Stimulated activated CD4-positive, alpha-beta T cell treated with anti-CD3 and anti-CD28 coated beads, Interleukin-2, amount 100 ng/mL, for 24 hours (primary cell): ENCODE measurements around the gene TJP3.

Source experiments
- DNase-seq, 2 donors: peaks; one replicate each; pipeline ENCODE4 v3.0.0-alpha.2; 2020

The TJP3 gene

DNA sequence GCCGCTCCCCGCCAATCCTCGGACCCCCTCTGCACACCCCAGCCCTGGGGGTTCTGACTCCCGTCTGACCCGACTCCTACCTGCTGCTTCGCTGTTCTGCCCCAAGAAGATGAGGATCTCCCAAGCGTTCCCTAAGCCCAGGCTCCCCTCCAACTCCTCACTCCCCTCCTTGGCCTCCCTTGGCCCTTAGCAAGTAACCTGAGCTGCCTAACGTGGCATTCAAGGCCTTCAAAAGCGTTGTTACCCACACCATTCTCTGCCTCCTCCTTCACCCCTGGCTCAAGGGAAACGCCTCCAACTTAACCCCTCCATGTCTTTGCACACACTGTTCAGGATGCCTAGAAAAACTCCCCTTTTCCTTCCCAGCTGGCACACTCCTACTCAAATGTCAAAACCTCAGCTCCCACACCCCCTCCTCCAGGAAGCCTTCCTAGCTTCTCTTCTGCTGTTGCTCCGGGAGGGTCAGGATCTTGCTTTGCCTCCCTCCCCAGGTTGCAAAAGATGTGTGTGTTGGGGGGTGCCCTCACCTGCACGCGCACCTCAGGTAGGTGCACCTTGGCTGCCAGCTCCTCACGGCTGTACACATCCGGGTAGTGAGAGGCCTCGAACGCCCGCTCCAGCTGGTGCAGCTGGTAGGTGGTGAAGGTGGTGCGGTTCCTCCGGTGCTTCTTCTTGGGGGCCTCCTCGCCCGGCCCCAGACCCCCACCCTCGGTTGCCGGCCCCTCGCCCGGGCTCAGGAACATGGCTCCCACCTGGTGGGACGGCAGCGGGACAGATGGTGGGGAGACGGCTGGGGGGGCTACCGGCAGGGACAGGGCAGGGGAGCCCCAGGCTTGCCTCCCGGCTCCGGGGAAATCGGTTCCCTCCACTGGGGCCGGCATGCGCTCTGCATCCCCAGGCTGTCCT is 63.1 kb downstream of the TJP3 start:
- DNase-seq, result no peak

DNA sequence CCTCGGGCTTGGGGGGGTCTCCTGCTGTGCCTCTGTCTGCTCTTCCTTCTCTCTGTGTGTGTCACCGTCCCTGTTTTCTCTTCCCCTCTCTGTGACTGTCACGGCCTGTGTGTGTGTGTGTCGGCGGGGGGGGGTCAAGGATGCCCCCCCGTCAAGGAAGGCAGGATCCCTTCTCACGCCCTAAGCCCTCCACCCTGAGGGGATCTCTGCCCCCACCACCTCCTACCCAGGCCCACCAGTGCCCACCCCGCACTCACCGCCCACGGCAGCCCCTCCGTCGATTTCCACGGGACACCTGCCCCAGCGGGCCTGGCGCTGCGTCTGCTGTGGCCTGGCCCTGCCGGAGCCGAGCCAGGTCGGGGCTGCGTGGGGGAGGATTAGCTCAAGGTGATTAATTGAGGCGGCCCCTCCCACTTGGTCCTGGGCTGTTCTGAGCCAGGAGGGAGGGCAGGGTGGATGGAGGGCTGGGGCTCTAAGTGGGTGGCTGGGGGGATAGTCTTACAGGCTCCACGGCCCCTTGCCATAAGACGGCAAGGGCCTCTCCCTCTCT is 63.8 kb downstream of the TJP3 start, which contains the start of gene RAX2:
RAX2 (minus strand) TSS at position 323 of the 550 bp plus-strand sequence. CDS start 486 bp downstream, outside the sequence.
- DNase-seq, result no peak

DNA sequence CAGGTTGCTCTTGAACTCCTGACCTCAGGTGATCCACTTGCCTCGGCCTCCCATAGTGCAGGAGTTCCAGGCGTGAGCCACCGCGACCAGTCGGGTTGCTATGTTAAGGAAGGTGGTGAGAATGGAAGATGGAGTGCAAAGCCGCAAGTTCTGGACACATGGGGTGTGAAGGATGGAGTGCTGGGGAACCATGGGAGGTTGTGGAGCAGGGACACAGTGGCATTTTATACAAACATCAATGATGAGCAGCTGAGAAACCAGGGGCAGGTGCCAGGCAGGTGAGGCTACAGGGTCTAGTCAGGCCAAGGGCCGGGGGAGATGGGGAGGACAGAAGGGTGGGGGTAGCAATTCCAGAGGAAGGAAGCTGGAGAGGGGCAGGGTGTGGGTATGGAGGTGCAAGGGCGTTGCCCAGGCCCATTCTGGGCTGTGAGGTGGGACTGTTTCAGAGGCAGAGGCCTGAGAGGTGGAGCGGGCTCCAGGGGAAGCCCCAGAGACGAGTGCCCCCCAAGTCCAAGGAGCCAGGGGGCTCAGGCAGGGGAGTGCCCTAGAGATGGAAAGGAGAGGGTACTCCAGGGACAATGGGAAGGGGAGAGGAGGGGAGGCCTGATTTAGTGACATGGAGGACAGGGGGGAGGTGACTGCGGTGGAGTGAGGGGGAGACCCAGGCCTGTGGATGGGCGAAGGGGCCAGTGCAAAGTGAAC is 65.8 kb downstream of the TJP3 start:
- no peak for DNase-seq

DNA sequence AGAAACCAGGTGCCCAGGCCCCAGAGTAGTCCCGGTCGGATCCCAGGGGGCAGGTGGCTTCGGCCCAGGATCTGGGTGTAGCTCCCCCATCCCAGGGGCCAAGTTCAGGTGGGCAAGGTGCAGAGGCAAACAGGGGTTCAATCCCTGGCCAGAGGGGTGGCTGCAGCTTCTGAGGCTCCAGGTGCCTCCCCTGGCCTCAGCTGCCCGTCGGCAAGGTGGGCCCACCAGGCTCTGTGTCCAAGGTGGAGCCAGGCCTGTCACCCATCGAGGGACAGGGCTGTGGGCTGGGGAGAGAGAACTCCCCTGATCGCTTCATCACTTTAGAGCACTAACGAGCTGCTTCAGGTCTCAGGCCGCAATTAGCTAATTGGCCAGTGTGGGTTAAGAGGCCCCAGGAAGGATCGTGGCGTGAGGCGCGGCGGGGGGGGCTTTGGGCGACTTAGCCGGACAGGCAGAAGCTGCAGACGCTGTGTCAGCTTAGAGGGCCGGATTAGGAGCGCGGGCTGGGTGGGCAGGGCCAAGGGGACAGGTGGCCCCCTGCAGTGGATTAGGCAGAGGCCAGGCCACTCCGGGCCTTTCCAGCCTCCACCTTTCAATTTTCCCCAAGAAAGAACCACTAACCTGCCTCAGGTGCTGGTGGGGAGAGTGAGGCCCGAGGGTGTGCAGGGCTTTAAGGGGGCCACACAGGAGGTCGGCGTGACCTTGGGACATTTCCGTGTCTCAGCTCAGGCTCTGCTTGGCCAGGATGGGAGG is 66.6 kb downstream of the TJP3 start:
- no peak for DNase-seq

DNA sequence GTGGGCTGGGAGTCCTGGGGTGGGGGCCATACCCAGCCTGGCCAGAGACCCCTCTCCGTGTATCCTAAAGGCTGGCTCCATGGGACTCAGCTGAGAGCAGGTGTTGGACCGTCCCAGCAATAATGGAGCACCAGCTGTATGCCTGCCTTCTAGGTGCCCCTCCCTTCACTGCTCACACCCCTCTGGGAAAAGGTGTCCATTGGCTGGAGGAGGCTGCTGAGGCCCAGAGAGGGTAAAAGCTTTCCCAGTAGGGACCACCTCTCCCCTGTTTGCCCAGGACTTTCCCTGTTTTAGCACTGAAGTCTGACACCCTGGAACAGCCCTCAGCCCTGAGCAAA is 67.2 kb downstream of the TJP3 start:
- DNase-seq, result no peak

DNA sequence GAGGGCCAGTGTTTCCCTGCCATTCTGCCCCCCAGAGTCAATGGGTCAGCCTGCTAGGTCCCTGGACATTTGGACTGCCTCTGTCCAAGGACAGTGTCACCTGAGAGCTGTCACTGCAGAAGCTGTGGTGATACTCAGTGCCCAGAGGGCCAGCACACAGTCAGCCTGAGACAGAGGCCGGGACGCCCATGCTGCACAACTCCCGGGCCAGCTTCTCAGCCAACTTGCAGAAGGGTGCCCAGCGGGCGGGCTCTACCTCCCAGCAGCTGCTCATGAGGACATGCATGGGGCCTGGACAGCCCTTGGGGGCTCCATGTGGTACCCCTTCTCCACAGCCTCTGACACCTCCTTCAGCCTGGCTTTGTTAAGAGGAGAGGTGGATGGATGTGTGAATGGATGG is 67.6 kb downstream of the TJP3 start:
- DNase-seq, result no peak

DNA sequence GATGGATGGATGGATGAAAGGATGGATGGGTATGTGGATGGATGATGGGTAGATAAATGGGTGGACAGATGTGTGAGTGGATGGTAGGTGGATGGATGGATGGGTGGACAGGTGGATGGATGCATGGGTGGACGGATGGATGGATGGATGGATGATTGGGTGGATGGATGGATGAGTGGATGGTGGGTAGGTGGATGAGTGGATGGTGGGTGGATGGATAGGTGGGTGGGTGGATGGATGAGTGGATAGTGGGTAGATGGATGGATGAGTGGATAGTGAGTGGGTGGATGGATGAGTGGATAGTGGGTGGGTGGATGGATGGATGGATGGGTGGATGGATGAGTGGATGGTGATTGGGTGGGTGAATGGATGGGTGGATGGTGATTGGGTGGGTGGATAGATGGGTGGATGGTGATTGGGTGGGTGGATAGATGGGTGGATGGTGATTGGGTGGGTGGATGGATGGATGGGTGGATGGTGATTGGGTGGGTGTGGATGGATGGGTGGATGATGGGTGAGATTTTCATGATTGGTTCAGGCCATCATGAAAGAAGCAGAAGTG is 68.4 kb downstream of the TJP3 start:
- no peak for DNase-seq

DNA sequence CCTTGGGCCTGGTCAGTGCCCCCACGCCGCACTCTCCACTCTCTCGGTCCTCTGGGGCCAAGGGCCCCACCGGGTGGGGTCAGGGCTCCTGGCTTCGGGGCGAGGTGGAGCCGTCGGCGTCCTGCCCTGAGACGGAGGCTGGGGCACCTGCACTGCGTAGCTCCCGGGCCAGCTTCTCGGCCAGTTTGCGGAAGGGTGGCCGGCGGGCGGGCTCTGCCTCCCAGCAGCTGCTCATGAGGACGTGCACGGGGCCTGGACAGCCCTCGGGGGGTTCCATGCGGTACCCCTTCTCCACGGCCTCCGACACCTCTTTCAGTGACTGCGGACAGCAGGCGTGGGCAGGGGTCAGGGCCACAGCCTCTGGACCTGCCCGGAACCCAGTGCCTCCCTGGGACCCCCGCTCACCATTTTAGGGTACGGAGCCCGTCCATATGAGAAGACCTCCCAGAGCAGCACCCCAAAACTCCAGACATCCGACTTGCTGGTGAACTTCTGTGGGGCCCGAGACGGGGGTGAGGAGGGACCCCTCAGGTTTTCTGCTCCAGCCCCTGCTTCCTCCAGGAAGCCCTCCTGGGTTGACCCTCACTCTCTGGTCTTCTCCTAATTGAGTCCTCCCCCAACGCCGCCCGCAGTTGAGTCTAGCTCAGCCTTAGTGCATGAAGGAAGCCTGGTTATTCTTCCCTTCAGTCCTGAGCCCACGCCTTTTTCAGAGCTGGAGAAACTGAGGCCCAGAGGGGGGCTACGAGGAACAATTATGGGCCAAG is 70.1 kb downstream of the TJP3 start:
- no peak for DNase-seq

DNA sequence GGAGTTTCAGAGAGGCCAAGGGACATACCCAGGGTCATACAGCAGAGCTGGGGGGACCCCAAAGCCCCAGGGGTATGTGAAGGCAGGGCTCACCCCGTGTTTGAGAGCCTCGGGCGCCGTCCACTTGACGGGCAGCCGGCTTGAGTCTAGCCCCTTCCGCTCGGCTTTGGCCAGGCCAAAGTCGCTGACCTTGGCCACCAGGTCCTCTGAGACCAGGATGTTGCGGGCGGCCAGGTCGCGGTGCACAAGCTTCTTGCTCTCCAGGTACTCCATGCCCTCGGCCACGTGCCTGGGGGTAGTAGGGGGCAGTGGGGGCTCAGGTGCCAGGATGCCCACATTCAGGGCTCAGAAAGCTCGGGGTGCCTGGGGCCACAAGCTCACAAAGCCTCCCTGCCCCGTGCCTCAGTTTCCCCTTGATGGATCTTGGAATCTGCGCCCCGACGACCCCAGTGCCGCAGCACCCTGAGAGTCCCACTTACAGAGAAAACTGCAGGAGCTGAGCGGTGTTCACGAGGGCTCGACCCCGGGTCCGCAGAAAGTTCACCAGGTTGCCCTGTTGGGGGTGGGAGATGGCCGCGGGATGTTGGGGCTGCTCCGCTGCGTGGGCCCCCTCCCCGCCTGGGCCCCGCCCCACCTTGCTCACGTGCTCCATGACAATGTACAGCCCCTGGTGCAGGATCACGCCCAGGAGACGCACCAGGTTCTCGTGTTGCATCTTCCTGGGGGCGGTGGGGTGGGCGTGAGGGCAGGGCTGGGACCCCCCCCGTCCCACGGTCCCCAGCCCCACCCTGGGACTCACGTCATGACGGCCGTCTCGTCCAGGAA is 70.9 kb downstream of the TJP3 start:
- DNase-seq, result no peak

DNA sequence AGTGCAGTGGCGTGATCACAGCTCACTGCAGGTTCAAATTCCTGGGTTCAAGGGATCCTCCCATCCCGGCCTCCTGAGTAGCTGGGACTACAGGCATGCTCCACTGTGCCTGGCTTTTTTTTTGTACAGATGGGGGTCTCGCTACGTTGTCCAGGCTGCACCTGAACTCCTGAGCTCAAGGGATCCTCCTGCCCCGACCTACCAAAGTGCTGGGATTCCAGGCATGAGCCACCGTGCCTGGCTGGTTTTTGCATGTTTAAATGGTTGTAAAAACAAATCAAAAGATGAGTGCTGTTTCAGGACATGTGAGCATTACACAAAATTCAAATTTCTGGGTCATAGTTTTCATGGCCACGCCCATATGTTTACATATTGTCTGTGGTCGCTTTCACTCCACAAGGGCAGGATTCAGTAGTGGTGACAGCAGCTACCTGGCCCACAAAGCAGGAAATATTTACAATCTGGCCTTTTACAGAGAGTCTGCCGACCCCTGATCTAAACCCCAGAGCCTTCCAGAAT is 72.7 kb downstream of the TJP3 start:
- no peak for DNase-seq

DNA sequence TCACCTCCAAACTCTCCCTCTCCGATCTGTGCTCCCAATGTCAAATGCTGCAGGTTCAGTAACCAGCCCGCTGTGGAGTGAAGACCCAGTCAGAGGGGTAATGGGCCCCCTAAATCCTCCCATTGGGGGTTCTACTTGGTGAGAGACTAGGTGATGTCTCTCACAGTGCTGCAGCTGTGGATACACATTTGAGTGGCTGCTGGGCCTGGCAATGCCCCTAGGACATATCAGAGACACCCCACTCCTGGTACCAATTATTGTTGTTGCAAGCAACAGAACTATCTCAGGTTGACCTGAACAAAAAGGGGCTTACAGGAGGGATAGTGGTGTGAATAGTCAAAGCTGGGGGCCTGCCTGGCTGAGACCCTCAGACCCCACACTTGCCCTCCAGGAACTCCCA is 73.4 kb downstream of the TJP3 start:
- DNase-seq, result no peak

DNA sequence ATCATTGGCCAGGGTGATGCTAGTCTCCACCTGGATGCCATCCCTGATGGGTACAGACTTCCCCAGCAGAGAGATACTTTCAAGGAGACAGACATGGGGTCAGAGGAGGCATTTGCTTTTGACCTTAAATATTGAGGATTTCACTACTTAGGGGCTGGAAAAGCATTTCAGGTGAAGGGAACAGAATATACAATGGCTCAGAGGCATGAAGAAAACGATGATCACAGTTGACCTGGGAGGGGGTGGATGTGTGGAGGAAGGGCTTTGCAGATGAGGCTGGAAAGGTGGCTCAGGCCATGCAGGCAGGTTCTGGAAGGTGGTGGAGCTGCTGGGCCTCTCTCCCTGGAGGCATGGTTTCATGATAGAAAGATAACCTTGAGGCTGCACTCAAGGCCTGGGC is 74.1 kb downstream of the TJP3 start:
- DNase-seq, result no peak

DNA sequence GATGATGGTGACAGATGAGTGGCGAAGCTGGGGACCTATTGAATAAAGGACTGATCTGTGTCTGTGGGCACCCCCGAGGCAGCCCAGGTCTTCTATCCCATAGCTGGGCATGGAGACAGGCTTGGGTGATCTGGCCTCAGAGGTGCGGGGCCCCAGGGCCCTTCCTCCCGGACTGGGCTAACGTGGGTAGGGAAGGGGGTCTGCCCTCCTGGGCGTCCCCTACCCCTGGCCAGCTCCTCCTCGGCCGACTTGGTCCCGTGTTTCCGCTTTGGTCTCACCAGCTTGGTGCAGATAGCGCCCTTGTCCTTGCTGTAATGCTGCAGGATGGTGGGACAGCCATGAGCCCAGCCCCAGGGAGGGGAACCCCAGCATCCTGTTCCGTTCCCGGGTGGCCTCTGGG is 74.7 kb downstream of the TJP3 start:
- DNase-seq, result no peak

DNA sequence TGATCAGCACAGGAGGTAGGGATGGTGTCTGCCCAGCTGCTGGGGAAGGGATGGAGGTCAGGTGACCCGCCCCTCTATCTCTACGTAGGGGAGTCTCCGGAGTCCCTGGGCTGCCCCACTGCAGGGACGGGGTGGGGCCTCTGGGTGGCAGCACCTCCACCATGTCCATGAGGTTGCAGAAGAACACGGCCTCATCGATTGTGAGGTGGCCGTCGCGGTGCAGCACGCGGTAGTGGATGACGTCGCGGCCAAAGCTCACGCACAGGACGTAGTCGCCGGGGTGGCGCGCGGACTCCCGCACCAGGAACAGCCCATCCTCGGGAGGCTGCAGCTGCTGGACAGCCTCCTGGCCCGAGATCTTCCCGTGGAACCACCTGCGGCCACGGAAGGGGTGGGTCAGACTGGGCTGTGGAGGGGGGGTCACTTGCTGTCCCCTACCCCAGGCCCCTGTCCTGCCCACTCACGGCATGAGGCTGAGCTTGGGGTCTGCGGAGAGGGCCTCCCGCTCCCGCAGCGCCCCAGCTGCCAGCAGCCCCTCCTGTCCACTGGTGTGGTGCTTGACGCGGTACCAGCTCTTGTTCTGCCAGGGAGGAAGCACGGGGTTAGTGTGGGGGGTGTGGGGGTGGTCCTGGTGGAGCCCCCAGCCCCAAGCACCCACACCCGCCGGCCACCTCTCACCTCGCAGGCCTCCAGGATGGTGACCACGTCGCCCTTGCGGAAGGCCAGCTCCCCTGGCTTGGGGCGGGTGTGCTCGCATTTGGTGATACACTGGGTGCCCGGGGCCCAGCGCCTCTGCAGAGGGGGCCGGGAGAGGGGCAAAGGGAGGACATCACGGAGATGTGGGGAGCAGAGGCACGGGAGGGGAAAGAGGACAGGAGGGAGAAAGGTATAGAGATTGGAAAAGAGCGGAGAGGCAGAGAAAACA is 75.7 kb downstream of the TJP3 start:
- DNase-seq, result peak; percentile 55 to 59

DNA sequence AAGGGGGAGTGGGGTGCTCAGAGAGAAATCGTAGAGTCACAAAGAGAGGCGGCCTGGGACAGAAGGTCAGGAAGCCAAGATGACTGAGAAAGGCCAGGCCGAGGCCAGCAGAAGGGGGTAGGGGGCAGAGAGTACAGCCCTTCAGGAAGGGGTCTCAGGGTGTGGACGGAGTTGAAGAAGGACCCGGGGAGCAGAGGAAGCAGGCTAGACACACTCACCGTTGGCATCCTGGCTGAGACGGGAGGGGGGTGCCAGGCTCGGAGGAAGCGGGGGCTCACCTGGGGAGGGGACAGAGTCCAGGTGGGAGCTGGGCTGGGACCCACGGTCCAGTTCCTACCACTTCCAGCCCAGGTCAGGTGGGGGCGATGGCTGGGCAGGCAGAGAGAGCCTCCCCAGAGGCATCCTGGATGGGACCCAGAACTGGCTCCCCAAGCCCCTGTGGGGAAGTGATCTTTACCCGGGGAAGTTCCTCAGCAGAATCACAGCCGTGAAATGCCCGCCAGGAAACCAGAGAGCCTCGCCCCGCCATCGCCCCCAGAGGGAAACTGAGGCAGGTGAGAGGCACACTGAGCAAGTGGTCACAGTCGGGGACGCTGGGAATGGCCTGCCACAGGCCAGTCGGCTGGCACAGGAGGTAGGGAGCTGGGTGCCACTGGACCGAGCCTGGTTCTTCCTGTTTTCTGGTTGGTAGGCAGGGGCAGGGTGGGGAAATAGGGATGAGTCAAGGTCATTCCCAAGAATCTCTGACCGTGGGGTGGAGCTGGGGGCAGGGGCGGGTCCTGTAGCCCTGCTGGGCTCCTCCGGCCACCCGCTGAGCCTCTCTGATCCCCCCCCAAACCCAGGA is 76.6 kb downstream of the TJP3 start:
- DNase-seq, result no peak

DNA sequence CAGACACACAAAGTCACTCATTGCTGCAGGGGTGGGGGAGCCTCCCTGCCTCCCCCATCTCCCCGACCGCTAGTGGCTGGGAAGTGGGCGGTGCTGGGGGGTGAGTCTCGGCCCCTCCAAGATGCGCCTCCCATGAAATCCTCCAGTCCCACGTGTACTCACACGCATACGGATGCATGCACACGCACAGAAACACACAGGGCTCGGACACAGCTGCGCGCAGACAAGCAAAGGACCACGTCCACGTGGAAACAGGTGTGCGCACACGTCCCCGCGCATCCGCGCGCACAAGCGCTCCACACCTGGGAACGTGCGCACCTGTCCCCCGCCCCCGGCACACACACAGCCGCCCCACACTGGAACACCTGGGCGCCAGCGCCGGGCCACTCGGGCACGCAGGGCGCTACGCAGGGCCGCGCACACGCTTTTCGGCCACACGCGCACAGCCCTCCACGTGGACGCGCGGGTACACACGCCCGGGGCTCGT is 77.3 kb downstream of the TJP3 start:
- DNase-seq, result peak; percentile 32 to 54

DNA sequence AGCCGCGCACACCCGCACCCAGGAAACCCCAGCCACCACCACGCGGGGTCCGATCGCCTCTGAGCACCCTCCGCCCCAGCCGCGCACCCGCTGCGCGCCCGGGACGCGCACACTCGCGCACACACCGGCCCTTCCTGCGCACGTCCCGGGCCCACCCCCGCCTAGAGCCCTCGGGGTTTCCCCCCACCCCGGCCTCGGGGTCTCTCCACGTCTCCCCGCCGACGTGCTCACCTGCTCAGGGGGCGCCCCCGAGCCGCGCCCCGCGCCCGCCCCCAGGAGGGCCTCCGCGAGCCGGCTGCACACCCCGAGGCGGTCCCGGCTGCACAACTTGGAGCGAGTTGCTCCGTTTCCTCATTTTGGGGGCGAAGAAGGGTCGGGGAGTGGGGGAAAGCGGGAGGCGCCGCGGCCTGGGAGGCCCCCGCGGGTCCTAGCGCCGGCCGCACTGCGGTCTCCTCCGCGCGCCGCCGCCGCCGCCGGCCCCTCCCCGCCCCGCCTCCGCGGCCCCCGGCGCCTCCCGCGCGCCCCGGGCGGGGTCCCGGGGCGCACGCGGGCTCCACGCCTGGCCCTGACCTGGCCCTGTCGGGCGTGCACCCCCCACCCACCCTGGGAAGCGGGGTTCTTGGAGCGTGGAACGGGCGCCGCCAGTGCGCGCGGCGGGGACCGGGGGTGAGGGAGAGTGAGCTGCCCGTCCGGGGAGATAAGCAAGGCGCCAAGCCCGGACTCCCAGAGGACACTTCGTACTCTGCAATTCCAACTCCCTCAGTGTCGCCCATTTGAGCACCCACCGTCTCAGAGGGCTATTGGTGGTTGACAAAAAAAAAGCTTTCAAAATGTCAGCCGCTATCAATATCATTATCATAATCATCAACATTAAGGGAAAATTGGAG is 78.0 kb downstream of the TJP3 start, which contains the start of gene MATK:
MATK (minus strand) TSS at position 444 of the 887 bp plus-strand sequence. CDS start 1,246 bp downstream, outside the sequence.
- peak; percentile 35 to 46 for DNase-seq
